HG02973 (cell line): ENCODE data around the gene GTF2H1.
"Not testable (repeated sequence)": the region's sequence is repeated elsewhere in the genome, so short reads cannot be mapped to it uniquely, and the experiment has no call there.

Experiments
- ATAC-seq: cut with Tn5 transposase; IDR thresholded peaks from one replicate; pipeline ENCODE4 v1.9.1; 2021; ENCODE audit warnings: moderate library complexity; ENCODE audit not compliant: unreplicated experiment

GTF2H1 gene

DNA sequence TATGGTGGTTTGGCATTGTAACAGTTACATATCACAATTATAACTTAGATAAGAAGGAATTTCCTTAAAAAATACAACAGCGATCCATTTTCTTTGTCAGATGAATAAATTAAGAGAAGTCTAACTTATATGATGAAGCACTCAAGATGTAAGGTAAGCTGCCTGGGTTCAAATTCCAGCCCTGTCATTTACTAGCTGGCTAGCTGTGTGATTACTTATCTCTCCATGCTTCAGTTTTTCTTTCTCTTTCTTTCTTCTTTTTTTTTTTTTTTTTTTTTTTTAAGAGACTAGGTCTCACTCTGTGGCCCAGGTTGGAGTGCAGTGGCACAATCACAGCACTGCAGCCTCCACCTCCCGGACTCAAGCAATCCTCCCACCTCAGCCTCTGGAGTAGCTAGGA lies 49.8 kb downstream of the GTF2H1 start:
- no peak for ATAC-seq

DNA sequence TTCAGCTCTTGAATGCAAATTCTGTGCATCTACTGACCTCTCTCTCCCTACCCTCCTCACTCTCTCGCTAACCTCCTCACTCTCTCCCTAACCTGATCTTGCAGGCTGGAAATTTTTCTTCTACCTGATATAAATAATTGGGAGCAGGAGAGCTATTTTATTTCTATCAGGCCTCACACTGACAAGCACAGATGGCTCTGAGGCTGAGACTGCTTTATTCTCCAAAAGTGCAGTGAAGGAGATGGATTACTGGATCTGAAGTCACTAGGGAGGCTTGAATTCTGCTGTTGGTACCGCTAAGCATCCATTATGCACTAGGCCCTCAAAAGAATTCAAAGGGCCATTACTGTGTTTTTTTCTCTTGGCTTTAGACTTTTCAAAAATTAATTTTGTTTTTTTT lies 52.6 kb downstream of the GTF2H1 start:
- ATAC-seq = no peak

DNA sequence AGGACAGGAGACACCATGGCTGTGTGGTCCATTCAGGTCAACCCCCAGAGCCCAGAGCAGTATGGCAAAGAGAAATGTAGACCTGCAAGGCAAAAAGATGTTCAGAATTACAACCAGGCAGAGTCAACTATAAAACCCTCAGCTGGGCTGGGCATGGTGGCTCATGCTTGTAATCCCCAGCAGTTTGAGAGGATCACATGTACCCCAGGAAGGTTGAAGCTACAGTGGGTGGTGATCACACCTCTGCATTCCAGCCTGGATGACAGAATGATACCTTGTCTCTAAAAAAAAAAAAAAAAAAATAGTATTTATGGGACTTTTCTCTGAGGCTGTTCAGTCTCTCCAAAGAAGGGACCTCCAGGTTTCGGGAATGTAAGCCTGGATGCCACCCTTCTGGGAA lies 53.6 kb downstream of the GTF2H1 start:
- ATAC-seq = no peak

DNA sequence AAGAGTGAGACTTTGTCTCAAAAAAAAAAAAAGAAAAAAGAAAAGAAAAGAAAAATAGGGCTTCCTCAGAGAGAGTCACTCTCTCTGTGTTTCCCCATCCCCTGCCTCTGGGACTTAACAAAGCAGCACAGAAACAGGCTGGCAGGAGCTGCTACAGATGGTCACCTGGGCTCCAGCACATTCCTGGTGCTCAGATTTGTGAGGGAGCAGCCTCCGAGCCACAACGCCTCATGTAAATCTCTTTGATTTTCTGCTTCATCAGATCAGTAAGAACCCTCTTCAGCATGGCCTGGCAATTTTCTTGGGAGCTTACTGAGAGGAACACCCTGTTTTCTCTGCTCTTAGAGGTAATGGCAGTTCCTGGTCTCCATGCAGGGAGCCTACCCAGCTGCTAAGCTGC lies 56.8 kb downstream of the GTF2H1 start:
- no peak for ATAC-seq

DNA sequence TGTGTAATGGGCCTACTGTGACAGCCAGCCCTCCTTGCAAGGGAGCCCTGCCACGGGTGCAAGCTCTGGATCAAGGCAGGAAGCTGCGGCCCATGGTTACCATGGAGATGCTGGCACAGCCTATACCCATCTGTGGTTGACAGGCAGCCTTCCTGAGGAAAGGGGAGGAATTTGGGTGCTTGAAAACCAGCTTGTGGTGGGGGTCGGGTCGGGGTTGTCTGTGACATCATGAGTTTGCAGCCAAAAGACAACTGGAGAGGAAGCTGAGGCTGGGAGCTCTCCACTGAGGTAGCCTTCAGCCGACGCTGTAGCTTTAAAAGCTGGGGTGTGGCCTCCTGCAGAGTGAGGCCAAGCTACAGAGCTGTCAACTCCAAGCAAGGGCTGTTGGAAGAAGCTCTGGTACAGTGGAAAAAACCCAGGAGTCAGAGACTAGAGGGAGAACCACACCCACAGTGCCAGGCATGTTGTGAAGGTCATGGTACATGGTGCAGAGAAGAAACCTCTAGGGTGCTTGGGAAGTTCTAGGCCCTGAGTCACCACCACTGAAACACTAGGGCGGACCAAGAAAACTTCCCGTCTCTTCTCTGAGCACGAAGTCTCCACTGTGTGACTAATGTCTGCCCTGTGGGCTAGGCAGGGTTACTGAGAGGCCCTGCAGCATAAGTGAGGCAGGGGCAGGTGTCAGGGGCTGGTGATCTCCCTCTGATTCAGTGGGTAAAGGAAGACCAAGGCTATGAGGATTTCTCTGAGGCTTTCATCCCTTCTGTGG lies 61.2 kb downstream of the GTF2H1 start:
- ATAC-seq = peak; percentile 90

DNA sequence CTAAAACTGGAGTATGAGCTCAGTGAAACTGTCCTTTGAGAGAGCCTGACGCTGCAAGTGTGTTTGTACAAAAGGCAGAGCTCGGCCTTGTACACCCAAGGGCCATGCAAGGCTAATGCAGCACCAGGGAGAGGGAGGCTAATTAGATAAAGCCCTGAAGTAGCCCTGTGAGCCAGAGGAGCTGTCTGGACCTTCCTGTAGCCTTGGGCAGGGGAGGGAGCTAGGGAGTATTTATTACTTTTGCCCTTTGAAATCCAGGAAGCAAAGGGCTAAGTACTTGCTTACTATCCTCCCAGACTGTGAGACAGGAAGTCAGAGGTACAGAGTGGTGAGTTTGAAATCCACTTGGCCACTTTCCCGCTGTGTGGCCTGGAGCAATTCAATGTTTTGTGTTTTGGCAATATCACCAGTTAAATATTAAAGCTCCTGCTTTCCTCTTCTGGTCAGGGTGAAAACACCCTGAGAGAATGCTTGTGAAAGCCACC lies 61.8 kb downstream of the GTF2H1 start:
- ATAC-seq = peak; percentile 25

DNA sequence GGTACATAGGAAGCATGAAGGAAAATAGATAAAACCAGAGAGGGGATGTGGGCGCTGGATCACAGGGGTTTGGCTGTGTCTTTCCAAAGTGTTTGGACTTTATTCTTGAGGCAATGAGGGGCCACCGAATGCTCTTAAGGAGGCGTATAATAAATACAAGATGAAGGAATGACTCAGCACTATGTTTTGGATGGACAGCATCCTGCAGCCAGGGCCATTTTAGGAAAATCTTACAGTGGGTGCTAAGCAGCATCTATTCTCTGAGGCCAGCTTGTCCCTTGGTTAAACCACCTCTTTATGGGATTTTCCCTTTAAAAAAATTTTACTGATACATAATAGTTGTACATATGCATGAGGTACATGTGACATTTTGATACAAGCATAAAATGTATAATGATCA lies 67.7 kb downstream of the GTF2H1 start:
- no peak for ATAC-seq

DNA sequence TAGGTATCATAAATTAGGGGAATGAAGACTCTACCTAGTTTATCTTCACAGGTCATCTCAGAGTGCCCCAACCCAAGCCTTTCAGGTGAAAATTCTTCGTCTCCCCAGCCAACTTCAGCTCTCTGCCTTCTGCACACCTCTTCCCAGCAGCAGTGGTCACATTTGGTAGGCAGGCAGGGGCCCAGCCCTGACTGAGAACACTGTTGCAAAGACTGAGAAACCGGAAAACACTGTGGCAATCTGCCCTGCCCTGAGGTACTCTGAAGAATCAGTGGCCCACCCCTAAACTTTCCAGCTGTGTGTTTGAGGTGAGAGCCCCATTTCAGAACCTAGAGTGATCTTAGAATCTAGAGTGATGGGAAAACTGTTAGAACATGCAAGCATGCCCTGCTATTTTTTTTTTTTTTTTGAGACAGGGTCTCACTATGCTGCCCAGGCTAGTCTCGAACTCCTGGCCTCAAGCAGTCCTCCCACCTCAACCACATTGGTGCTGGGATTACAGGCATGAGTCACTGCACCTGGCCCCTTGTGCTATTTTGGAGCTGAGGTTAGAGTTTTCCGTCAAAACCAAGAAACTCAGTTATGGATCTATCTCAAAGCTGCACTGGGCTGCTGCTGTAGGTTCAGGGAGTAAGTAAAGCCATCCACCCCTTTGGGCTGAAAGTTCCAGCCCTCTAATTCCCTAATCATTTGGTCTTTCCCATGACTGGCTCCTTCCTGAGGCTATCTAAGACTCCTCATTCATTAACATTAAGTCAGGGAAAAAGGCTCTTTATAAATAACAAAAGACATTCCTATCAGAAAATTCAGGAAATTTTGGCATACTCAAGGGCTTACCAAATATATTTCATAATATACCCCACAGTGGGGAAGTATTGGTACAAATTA lies 70.3 kb downstream of the GTF2H1 start:
- no peak for ATAC-seq

DNA sequence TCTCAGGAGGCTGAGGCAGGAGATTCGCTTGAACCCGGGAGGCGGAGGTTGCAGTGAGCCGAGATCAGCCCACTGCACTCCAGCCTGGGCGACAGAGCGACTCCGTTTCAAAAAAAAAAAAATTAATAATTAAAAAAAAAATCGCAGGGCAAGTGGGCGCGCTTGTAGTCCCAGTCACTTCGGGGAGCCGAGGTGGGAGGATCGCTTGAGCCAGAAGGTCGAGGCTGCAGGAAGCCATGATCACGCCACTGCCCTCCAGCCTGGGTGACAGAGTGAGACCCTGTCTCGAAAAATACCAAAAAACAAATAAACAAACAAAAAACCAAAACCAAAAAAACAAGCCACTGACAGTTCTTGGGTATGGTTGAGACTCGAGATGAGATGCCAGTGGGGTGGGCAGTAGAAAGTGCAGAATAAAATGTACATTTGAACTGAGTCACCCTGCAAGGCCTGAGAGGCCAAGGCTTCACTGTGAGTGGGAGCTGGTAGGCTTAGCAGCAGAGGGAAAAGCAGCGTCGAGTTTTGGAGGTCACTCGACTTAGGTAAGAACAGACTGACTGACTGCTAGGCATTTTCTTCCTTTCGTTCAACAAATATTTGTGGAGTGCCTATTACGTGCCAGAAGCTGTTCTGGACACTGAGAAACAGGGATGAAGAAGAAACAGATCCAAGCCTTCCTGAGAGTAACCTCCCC lies 71.4 kb downstream of the GTF2H1 start:
- no peak for ATAC-seq

DNA sequence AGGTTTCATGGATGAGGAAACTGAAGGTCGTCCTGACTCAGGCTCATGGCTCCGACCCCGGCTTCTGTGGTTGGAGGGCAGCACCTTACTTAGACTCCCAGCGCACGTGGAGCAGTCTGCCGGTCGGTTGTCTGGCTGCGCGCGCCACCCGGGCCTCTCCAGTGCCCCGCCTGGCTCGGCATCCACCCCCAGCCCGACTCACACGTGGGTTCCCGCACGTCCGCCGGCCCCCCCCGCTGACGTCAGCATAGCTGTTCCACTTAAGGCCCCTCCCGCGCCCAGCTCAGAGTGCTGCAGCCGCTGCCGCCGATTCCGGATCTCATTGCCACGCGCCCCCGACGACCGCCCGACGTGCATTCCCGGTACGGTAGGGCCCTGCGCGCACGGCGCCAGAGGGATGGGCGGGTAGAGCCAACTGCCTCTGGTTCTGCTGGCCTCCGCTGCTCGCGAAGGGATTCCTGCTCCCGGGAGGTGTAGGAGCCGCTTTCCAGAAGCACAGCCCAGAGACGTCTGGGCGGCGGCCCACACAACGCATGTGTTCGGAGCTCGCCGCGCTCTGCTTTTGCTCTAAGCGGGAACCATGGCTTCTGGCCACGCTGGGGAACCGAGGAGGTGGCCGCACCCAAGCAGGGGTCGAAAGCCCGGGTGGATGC lies 72.0 kb downstream of the GTF2H1 start, which contains the start of gene LDHA:
LDHA (plus strand) TSS at position 289 of the 653 bp plus-strand sequence. CDS start 2,280 bp downstream, outside the sequence.
- peak; percentile 68 for ATAC-seq

DNA sequence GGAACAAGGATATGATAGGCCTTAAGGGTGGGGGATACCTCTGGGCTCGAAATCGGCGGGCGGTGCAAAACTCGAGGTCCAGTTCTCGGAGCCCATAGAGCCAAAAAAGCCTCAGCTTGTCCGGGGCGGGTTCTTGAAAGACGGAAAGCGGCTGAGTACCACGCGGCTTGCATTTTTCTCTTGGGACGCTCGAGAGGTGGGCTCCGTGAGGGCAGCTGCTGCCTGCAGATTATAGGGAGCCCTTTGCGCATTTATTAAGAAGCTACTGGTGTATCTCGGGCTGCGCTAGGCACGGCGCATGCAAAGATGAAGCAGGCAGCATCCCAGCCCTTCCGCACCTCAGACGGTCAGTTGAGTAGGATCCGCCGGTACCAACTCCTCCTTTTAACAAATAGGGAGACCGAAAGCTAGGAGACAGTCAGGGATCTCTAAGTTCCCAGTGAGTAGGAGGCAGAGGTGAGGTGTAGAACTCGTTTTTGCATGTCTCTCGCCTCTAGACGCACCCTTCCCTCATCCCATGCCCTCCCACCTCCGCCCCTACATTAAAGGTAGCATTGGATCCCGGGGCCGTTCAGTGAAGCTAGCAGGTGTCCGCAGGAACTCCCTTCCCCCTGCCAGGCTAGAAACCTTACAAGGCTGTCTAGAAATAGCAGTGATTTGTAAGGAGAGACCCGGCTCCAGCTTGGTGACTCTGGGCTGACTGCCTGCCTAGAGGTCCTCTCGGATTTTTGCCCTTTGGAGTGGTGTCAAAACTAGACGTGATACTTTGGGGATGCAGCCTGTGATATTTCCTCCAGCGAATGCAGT lies 72.8 kb downstream of the GTF2H1 start:
- no peak for ATAC-seq

DNA sequence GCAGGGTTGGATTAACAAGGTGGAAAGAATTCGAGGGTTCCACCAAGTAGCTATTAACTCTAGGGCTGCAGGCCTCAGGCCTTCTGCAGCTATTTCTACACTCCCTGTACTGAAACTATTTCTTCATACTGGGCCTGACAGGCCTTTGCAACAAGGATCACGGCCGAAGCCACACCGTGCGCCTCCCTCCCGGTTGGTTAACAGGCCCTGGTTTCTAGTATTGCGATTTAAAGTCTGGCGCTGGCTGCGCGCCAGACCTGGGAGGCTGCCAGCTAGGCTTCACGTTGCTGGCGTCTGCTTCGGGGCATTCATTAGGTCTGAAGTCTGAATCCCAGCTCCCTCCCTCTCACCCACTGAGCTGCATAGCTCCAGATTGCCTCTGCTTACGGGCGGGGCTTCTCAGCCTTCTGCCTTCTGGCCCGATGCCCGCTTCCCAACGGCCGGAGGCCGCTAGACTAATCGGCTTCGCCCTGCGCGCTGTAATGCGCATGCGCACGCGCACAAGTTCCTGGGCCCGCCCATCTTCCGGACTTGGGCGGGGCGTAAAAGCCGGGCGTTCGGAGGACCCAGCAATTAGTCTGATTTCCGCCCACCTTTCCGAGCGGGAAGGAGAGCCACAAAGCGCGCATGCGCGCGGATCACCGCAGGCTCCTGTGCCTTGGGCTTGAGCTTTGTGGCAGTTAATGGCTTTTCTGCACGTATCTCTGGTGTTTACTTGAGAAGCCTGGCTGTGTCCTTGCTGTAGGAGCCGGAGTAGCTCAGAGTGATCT lies 73.6 kb downstream of the GTF2H1 start:
- peak; percentile 69 for ATAC-seq

DNA sequence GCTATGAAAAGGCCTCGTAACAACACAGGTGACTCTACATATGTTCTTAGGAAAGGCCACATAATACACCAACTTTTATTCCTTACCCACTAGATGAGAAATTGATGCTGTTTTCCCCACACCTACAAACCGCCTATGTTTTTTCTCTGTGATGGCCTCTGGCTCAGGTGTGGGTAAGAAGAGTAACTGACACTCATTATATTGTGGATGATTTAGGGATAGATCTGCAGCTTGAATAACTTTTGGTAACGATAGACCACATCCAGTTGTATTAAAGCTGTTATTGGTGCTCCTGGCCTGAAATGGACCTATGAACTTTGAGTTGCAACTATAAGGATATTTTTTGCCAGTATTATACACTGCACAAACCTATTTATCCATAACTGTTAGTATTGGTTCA lies 75.6 kb downstream of the GTF2H1 start:
- ATAC-seq = no peak

DNA sequence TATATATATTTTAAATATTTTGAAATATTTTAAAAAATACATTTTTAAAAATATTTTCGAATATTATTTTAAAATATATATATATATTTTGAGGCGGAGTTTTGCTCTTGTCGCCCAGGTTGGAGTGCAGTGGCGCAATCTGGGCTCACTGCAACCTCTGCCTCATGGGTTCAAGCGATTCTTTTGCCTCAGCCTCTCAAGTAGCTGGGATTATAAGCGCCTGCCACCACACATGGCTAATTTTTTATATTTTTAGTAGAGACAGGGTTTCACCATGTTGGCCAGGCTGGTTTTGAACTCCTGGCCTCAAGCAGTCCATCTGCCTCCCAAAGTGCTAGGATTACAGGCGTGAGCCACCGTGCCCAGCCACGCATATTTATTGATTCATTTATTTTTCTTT lies 78.7 kb downstream of the GTF2H1 start:
- ATAC-seq = not testable (repeated sequence)

DNA sequence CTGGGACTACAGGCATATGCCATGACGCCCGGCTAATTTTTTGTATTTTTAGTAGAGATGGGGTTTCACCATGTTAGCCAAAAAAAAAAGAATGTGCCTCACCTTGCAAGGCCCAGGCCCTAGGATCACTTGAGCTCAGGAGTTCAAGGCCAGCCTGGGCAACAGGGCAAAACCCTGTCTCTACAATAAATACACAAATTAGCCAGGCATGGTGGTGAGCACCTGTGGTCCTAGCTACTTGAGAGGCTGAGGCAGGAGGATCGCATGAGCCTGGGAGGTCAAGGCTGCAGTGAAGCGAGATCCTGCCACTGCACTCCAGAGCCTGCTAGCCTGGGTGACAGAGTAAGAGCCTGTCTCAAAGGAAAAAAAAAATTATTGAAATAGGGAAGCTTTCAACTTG lies 81.7 kb downstream of the GTF2H1 start:
- no peak for ATAC-seq

DNA sequence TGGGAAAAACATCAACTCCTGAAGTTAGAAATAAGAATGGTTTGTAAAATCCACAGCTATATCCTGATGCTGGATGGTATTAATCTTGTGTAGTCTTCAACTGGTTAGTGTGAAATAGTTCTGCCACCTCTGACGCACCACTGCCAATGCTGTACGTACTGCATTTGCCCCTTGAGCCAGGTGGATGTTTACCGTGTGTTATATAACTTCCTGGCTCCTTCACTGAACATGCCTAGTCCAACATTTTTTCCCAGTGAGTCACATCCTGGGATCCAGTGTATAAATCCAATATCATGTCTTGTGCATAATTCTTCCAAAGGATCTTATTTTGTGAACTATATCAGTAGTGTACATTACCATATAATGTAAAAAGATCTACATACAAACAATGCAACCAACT lies 85.0 kb downstream of the GTF2H1 start:
- ATAC-seq = not testable (repeated sequence)

DNA sequence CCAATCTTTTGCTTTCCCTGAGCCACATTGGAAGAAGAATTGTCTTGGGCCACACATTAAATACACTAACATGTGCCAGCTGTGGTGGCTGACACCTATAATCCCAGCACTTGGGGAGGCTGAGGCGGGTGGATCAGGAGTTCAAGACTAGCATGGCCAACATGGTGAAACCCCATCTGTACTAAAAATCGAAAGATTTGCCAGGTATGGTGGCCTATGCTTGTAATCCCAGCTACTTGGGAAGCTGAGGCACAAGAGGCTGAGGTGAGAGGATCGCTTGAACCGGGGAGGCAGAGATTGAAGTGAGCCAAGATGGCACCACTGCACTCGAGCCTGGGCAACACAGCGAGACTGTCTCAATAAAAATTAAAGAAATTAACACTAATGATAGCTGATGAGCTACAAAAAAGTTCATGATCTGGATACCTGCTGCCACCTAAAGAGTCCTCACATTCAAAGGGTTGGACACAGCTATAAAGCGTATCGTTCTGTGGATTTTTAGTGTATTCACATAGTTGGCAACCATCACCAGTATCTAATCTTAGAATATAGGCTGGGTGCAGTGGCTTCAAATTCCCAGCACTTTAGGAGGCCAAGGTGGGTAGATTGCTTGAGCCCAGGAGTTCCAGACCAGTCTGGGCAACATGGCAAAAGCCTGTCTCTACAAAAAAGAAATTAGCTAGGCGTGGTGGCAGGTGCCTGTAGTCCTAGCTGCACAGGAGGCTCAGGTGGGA lies 86.4 kb downstream of the GTF2H1 start:
- no peak for ATAC-seq

DNA sequence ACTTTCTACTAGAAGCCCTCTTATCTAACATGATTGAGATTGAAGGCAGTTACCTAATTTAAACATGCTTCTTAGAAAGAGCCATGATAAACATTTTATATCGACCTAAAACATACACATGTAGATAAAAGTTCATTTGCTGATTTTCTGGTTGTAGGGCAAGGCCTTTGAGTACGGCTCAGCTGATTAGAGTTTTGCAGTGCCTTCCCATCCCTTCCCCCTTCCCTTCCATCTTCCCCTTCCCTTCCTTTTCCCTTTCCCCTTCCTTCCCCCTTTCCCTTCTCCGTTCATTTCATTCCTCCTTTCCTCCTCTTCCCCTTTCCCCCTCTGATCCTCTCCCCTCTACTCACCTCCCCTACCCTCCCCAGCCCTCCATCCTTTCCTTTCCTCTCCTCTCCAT lies 94.1 kb downstream of the GTF2H1 start:
- ATAC-seq = no peak
